Common myeloid progenitor, CD34-positive (primary cell): ENCODE data around the gene PDCL2.
"Not testable (repeated sequence)": the region's sequence is repeated elsewhere in the genome, so short reads cannot be mapped to it uniquely, and the experiment has no call there.

Source experiments
- CTCF ChIA-PET: fragments of 350-600 bp; sonication (Branson Sonifier 250); formaldehyde crosslinking; loops from one replicate; lab custom pipeline; 2021; ENCODE audit warnings: antibody characterized with exemption; lab: Charles Lee
- POLR2A ChIA-PET: fragments of 350-600 bp; sonication (Branson Sonifier 250); formaldehyde crosslinking; loops from one replicate; lab custom pipeline; 2021; ENCODE audit warnings: antibody characterized with exemption; lab: Charles Lee
- DNase-seq, 3 donors: peaks; one replicate each; pipeline versions ENCODE4 v3.0.0 to v3.0.0-alpha.2; 2013
- H3K27ac ChIP-seq, 2 experiments: 1 replicate in 1 of 2; 2 replicates in 1 of 2; pipeline ENCODE4 v1.7.0; 2013; ENCODE audit warnings: inconsistent platforms in 2 of 2, low read length in 2 of 2, mild to moderate bottlenecking in 2 of 2, low read depth in 1 of 2, moderate library complexity in 1 of 2; ENCODE audit not compliant: severe bottlenecking in 2 of 2, insufficient read depth in 1 of 2, poor library complexity in 1 of 2
- H3K27me3 ChIP-seq, 5 experiments: replicated peaks in 2 of 5; 1 replicate in 3 of 5; 2 replicates in 2 of 5; pipeline versions ENCODE4 v1.6.1 to v1.7.0; 2013; ENCODE audit warnings: low read length in 4 of 5, mild to moderate bottlenecking in 2 of 5, moderate library complexity in 2 of 5, inconsistent platforms in 1 of 5; ENCODE audit not compliant: insufficient read depth in 5 of 5, control insufficient read depth in 4 of 5
- H3K36me3 ChIP-seq, 4 experiments: 1 replicate in 2 of 4; 2 replicates in 2 of 4; pipeline versions ENCODE4 v1.6.1 to v1.7.0; 2013; ENCODE audit warnings: low read length in 3 of 4, control low read depth in 1 of 4, mild to moderate bottlenecking in 1 of 4; ENCODE audit not compliant: control insufficient read depth in 4 of 4, insufficient read depth in 4 of 4
- H3K4me1 ChIP-seq, 4 experiments: 1 replicate in 3 of 4; 2 replicates in 1 of 4; pipeline versions ENCODE4 v1.6.1 to v1.7.1; 2013; ENCODE audit warnings: low read length in 3 of 4, mild to moderate bottlenecking in 3 of 4, control low read depth in 1 of 4, inconsistent platforms in 1 of 4, moderate library complexity in 1 of 4; ENCODE audit not compliant: control insufficient read depth in 4 of 4, insufficient read depth in 4 of 4; ENCODE audit errors: control extremely low read depth in 1 of 4
- H3K4me3 ChIP-seq, 7 experiments: 1 replicate in 4 of 7; 2 replicates in 3 of 7; pipeline versions ENCODE4 v1.5.1 to v1.7.0; 2013; ENCODE audit warnings: mild to moderate bottlenecking in 7 of 7, low read length in 6 of 7, moderate library complexity in 6 of 7, inconsistent platforms in 2 of 7, low read depth in 2 of 7, control low read depth in 1 of 7; ENCODE audit not compliant: insufficient read depth in 4 of 7, control insufficient read depth in 1 of 7; ENCODE audit errors: extremely low read depth in 1 of 7
- H3K9me3 ChIP-seq, 5 experiments: 1 replicate in 4 of 5; 2 replicates in 1 of 5; pipeline versions ENCODE4 v1.6.1 to v1.7.1; 2013; ENCODE audit warnings: low read length in 4 of 5, mild to moderate bottlenecking in 2 of 5, inconsistent platforms in 1 of 5, low read depth in 1 of 5, moderate library complexity in 1 of 5; ENCODE audit not compliant: control insufficient read depth in 4 of 5, insufficient read depth in 2 of 5; ENCODE audit errors: control extremely low read depth in 1 of 5
- WGBS: methylation state at CpG from one replicate; pipeline ENCODE4 v1.1.5; 2013; ENCODE audit not compliant: insufficient coverage; 5-methylcytosine and 5-hydroxymethylcytosine counted together

Gene PDCL2

DNA sequence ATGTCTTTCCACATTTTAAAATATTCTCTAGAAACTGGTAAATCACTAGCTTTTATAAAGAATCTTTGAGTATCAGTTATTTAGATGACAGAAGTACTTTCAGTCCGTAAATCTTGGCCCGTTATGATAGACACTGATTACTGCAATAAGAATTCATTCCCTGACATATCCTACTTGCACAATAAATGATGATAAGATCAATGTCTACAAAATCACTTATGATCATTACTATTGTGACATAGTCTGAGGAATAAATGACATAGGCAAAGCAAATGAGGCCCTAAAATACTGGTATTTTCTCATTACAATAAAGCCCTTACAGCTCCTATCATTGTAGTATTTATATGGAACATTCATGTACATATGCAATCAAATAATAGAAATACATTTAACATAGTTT lies 6.6 kb upstream of the PDCL2 start:
- H3K27ac ChIP-seq: no peak overlapping the region
- no CpG with 5 or more reads among the region's 2 CpGs for WGBS
- no peak overlapping the region for H3K4me3 ChIP-seq
- H3K27me3 ChIP-seq: peaks cover 0 to 4% (median 0%) of the 10 kb centered on the region in 5 experiments
- H3K36me3 ChIP-seq: no peaks in the 10 kb centered on the region
- ChIA-PET POLR2A (no interaction called here), CTCF (no interaction called here)
- DNase-seq: no peak
- H3K9me3 ChIP-seq: peaks cover 0 to 2% (median 0%) of the 10 kb centered on the region in 5 experiments
- no peaks in the 10 kb centered on the region for H3K4me1 ChIP-seq

DNA sequence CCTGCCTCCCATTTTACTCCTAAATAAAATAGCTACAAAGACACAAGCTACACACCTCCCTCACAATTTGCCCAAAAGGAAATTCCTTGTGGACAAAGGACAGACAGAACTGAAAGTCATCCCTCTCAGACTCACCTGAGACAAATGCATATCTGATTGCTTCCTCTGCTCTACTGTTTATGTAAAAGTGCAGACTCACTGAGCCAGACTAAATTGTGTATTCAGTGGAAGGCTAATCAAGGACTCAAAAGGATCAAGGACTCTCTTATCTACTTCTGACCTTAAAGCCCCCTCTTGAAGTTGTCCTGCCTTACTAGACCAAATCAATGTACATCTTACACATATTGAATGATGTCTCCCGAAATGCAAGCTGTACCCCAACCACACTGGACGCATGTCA lies 3.9 kb downstream of the PDCL2 start:
- no peak for DNase-seq
- no peaks in the 10 kb centered on the region for H3K36me3 ChIP-seq
- ChIA-PET CTCF (no interaction called here), POLR2A (no interaction called here)
- H3K27me3 ChIP-seq: no peaks in the 10 kb centered on the region
- H3K9me3 ChIP-seq: peaks cover 0 to 10% (median 2%) of the 10 kb centered on the region in 5 experiments
- H3K27ac ChIP-seq: no peak overlapping the region
- no peaks in the 10 kb centered on the region for H3K4me1 ChIP-seq
- no peak overlapping the region for H3K4me3 ChIP-seq
- WGBS: 100% methylated on average over 1 of the region's 2 CpGs

DNA sequence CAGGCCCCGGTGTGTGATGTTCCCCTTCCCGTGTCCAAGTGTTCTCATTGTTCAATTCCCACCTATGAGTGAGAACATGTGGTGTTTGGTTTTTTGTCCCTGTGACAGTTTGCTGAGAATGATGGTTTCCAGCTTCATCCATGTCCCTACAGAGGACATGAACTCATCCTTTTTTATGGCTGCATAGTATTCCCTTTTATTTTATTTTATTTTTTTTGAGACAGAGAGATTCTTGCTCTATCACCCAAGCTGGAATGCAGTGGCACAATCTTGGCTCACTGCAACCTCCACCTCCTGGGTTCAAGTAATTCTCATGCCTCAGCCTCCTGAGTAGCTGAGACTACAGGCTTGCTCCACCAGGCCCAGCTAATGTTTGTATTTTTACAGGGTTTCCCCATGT lies 9.3 kb downstream of the PDCL2 start:
- no CpG with 5 or more reads among the region's 2 CpGs for WGBS
- H3K27ac ChIP-seq, CTCF ChIA-PET, DNase-seq, H3K4me1 ChIP-seq, POLR2A ChIA-PET, H3K4me3 ChIP-seq, H3K36me3 ChIP-seq, H3K9me3 ChIP-seq, H3K27me3 ChIP-seq: not testable (repeated sequence)

DNA sequence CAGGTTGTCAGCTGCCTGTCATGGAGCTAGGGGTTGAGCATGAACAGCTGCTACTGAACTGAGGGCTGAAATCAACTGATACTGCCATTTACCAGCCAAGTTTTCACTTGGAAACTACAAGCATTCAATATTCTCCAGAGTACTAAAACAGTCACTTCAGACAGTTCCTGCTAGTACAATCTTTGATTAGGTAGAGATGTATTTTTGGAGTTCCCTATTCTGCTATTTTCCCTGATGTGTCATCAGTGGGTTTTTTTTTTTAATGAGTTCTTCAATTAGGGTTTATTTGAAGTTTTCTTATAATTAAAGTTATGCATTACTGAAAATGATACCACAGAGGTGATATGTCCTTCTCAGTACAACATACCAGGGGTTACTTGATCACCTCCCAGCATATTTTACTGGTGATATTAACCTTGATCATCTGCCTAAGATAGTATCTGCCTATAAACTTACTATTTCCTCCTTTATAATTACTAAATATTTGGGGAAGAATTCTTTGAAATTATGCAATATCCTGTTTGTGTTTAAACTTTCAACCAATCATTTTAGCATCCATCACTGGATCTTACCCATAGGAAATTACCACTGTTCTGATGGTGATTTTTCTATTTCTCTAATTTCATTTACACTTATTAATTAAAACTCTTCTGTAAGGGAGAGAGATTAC lies 13.6 kb downstream of the PDCL2 start:
- no peak overlapping the region for H3K27ac ChIP-seq
- H3K4me1 ChIP-seq: no peaks in the 10 kb centered on the region
- no peak for DNase-seq
- ChIA-PET CTCF (no interaction called here), POLR2A (no interaction called here)
- H3K4me3 ChIP-seq: no peak overlapping the region
- no peaks in the 10 kb centered on the region for H3K27me3 ChIP-seq
- peaks cover 3 to 22% (median 6%) of the 10 kb centered on the region in 5 experiments for H3K9me3 ChIP-seq
- no peaks in the 10 kb centered on the region for H3K36me3 ChIP-seq

DNA sequence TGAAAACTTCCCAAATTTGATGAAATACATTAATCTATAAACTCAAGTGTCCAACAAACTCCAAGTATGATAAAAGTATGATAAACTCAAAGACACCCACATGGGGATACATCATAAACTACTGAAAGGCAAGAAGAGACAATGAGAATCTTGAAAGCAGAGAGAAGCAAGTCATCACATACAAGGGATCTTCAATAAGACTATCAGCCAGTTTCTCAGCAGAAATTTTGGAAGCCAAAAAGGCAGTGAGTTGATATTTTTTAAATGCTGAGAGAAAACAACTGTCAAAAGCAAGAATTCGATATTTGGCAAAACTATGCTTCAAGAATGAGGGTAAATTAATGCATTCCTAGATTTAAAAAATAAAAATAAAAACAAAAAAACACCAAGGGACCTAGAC lies 16.5 kb downstream of the PDCL2 start:
- no peaks in the 10 kb centered on the region for H3K27me3 ChIP-seq
- H3K27ac ChIP-seq: no peak overlapping the region
- peaks cover 3 to 19% (median 6%) of the 10 kb centered on the region in 5 experiments for H3K9me3 ChIP-seq
- WGBS: no CpG with 5 or more reads among the region's 1 CpG
- H3K4me1 ChIP-seq: no peaks in the 10 kb centered on the region
- no peaks in the 10 kb centered on the region for H3K36me3 ChIP-seq
- POLR2A ChIA-PET: no interaction called here
- DNase-seq: no peak
- no peak overlapping the region for H3K4me3 ChIP-seq
- CTCF ChIA-PET: no interaction called here

DNA sequence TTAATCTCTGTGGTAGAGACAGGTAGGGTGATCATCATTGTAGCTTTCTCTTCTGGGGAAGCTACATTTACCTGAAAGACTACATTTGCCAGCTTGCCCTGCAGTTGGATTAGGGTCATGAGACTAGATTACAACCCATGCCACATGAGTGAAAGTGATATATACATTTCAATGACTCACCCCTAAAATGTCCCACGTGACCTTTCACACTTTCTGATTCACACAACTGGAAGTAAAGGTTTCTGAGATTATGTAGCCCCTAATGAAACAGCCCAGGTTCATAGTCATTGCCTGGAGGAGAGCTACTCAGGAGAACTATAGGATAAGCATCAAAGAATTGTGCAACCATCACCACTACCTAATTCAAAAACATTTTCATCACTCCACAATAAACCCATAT lies 17.8 kb downstream of the PDCL2 start:
- Histone ChIP-seq H3K27ac (no peak overlapping the region), H3K9me3 (peaks cover 3 to 19% (median 6%) of the 10 kb centered on the region in 5 experiments), H3K27me3 (no peaks in the 10 kb centered on the region), H3K4me3 (no peak overlapping the region), H3K4me1 (no peaks in the 10 kb centered on the region), H3K36me3 (no peaks in the 10 kb centered on the region)
- POLR2A ChIA-PET: interaction anchor here (0.6 kb wide), 1 partner anchor 292 kb away, joined by 3 read pairs; no protein-coding TSS in a partner anchor
- DNase-seq: no peak
- CTCF ChIA-PET: no interaction called here
- no CpG with 5 or more reads among the region's 1 CpG for WGBS

DNA sequence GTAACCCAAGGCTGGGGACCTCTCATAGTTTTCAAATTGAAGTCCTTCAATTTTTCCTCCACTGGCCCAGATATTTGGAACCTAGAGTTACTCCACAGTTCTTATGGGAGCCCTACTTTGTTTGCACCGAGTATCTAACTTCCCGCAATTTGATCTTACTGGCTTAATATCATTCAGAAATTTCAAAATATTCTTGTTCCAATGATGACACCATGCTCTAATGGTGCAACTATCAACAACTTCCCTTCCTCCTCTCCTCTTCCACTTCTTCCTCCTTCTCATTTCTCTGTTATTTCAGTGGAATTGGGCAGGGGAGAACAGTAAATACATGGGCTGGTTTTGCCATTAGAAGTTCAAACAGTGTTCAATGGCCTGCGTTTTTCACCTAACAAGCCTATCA lies 20.2 kb downstream of the PDCL2 start:
- no peaks in the 10 kb centered on the region for H3K36me3 ChIP-seq
- H3K4me3 ChIP-seq: no peak overlapping the region
- peaks cover 0 to 6% (median 4%) of the 10 kb centered on the region in 5 experiments for H3K9me3 ChIP-seq
- no peaks in the 10 kb centered on the region for H3K27me3 ChIP-seq
- WGBS: 94% methylated on average over 2 of the region's 3 CpGs
- CTCF ChIA-PET: no interaction called here
- no peak for DNase-seq
- H3K27ac ChIP-seq: no peak overlapping the region
- POLR2A ChIA-PET: no interaction called here
- H3K4me1 ChIP-seq: no peaks in the 10 kb centered on the region
